ENCODE data around the gene UTRN.

UTRN gene

DNA sequence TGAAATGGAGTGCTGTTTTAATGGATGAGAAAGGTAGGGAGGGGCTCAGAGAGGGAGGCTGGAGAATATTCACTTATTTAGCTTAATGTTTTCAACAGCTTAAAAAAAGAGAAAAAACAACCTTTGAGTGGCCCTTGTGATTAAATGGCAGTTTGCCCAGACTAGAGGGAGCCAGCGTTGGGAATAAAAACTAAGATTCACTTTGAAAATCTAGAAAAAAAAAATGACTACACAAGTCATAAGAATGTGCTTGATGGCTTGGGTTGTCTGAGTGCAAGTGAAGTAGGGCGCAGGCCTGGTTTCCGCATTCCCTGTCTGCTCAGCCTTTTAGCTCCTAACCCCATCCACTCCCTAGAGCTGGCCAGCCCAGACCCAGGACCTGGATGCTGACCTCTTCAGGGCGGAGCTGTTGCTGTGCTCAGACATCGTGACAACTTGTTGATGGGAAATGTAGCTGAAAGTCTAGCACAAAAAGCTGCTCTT lies 28.9 kb downstream of the UTRN start:
- DNase-seq (ENCODE audit: low read depth) = peak; percentile 81

DNA sequence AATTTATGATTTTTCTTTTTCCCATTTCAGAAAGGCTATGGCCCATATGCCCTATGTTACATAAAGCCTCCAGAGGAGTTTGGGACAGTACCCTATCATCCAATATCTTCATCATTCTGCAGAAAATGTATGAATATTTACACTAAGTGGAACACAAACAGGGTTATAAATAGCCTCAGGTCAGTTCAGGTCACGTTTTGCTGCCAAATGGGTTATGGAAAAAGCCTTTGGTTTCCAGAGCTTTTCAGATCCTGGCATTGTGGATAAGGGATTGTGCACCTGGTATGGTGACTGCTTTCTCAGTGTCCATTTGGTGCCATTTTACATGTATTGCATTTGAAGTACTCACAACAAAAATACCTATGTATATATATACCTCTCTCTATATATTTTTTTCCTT lies 29.4 kb downstream of the UTRN start:
- DNase-seq (ENCODE audit: low read depth) = no peak

DNA sequence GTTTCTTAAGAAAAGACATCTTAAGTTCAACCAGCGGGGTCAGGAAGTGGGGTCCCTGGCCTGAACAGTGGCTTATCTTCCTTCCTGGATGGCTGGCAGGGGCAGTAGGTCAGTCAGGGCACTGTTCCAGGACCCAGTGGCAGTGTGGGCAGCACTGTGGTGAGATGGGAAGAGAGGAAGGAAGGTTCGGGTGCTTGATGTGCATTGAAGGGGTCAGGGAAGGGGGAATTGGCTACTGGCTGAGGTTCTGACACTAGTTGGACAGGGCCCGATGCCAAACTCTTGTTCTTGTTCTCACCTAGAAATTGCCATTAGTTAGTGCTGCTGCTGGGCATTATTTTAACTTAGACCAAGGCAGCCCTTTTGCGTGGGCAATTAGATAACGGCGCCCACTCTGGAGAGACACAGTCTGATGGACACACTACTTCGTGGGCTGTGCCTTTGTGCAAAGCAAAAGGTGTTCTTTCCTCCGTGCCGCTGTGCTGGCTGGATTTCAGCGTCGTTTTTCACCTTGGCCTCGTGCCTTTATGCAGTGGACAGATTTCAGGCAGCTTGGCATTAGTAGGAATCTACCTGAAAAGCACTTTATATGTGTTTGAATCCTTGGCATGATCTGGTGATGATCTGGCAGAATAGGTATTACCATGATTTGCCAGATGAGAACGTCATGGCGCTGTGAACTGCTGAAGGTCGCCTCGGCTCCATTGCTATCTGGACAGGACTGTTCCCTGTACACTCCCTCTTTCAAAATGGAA lies 30.3 kb downstream of the UTRN start:
- no peak for DNase-seq (ENCODE audit: low read depth)

DNA sequence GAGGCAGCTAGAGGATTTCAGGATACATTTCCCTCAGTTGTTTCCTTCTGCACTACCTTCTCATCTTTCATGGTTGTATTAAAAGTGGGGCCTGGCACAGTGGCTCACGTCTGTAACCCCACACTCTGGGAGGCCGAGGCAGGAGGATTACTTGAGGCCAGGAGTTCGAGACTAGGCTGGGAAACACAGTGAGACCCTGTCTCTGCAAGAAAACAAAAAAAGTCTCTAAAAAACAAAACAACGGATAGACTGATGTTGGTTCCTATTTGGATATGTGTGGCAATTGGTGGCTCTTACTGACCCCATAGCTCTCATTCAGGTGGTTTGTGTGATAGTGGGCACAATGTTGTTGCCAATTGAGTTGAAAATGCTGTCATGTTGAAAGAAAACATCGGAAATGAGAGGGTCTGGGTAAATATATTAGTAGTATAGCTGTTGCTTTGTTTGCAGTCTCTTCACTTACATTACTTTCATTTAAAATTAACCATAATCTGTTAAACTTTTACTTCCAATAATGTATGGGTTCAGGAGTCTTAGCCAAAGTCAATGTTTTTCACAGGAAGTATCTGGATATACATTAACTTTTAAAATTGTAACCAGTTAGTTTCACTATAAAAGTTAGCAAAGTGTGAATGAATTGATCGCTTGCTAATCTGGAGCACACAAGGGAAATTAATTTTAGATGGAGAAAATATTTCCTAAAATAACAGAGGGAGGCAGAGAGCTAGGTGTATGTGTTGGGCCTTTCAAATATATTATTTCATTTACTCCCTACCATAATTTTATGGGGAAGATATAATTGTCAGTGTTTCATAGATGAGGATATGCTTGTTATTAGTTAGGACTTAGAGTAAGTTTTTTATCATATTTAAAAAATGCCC lies 31.1 kb downstream of the UTRN start:
- DNase-seq (ENCODE audit: low read depth) = no peak

DNA sequence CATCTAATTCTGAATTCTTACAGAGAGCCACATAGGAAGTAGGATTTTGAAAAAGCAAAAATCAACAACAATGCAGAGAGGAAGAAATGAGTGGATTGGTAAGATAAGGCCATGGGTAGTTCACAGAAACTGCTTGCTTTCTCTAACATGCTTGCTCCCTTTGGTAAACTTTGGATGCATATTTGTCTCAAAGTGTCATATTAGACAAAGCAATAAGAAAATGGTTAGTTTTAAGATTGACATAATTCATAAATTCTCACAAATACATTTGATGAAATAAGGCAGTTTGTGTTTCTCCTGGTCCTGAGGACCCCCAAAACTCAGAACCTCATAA lies 31.7 kb downstream of the UTRN start:
- DNase-seq (ENCODE audit: low read depth) = no peak

DNA sequence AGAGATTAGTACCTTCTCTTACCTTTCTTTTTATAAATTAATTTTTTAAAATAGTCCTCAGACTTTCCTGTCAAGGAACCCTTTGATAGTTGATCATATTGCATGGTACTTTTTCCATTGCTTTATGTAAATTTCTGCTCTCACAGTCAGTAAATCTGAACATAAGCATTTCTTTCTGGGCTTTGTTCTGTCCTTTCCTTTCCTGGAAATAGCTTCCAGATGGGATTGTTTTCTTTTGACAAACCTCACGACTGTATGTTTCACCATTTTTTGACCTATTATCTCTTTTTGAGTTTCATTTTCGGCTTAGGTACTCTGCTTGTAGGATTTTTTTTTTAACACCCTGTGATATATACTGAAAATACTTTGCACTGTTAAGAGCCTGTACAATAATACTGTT lies 32.6 kb downstream of the UTRN start:
- DNase-seq (ENCODE audit: low read depth) = peak; percentile 37

DNA sequence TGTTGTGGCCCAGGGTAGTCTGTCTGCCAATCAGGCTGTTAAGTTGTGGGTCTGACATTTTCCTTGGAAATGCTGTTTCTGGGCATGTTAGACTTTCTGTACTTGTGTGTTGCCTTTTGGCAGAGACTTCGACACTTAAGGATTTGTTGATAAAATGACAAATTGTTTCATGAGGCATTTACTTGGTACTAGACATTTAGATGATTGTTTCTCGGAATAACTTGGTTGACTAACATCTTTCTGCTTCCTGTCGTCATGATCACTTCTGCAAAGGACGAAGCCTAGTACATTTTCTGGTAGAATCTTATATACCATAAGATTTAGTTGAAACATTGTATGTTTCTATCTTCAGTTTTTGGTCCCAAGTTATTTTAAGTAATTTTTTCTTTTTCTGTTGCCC lies 34.1 kb downstream of the UTRN start:
- DNase-seq (ENCODE audit: low read depth) = no peak

DNA sequence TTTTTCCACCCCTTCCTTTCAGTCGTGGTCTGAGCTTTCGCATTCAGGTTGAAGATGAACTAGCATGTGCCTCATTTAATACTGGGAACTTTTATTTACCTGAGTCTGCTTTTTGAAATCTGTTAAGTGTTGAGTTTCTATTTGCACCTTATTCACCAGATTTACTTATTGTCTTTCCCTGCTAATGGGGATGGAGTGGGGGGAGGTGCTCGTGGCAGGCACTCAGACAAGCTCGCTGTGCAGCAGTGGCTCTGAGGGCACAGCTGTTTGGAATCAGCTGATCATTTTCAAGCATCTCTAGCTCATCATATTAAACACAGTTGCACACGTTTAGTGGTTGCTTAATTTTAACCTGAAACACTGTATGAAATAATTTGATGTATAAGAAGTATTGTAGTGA lies 35.6 kb downstream of the UTRN start:
- no peak for DNase-seq (ENCODE audit: low read depth)

DNA sequence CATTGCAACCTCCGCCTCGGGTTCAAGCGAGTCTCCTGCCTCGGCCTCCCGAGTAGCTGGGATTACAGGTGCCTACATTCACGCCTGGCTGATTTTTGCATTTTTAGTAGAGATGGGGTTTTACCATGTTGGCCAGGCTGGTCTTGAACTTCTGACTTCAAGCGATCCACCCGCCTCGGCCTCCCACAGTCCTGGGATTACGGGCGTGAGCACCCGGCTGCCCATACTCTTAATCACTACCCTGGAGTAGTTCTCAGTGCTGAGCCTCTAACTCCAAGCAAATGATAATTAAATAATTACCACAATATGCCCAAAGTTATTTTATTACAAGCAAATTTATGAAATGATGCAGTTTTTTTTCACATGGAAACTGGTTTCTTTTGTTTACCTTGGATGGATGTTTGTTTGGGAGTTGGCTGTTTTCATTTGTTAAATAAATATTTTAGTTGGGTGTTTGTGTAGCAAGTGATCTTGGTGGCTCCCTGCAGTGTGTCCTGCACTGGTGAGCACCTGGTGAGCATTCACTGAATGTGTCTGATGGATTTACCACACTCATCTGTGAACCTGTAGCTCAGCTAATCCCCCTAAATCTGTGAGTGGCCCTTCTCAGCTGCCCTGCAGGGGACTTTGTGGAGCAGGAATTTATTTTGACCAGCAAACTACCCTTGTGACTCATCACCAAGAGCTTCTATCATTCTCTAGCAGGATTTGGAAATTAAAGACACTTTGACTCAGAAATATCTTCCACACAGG lies 36.9 kb downstream of the UTRN start:
- DNase-seq (ENCODE audit: low read depth) = peak; percentile 60

DNA sequence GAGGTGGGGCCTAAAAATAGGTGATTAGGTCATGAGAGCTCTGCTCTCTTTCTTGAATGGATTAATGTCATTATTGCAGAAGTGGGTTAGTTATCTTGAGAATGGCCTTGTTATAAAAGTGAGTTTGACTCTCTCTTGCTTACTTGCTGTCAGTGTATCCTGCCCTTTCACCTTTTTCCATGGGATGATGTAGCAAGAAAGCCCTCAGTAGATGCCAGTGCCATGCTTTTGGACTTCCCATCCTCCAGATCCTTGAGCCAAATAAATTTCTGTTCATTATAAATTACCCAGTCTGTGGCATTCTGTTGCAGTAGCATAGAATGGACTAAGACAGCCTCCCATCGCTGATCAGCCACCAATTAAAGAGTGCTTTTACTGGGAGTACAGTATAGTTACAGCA lies 40.1 kb downstream of the UTRN start:
- no peak for DNase-seq (ENCODE audit: low read depth)

DNA sequence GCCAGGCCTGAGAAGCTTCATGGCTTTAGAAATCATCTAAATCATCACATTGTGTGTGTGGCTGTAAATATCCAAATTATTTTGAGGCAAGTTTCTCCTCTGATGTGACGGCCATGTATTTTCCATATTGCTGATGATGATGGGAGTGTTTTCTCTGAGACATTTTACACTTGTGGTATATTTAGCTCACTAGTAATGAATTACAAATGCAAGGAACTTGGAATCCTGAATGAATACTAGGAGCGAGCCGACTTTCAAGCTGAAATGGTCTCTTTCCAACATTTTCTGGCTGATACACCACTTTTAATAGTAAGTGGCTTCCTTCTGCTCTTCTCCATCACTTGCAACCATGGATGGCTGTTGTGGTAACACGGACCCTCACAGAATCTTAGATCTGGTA lies 41.3 kb downstream of the UTRN start:
- no peak for DNase-seq (ENCODE audit: low read depth)

DNA sequence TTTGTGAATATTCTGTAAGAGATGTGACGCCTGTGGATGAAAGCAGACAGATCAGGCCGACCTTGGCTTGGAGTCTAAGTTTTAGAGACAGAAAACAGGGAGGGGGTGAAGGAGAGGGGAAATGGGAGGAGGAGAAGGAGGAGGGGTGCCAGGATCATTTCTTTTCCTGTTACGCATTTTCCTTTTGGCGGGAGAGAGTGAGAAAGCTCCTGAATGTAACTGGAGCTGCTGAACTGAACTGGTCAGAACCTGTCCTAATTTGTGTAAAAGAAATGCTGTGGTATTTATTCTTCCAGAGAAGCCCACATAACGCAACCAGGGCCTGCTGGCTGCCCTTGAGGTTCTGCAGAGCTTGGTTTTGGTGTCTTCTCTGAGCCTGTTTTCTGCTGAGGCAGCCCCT lies 41.9 kb downstream of the UTRN start:
- no peak for DNase-seq (ENCODE audit: low read depth)

DNA sequence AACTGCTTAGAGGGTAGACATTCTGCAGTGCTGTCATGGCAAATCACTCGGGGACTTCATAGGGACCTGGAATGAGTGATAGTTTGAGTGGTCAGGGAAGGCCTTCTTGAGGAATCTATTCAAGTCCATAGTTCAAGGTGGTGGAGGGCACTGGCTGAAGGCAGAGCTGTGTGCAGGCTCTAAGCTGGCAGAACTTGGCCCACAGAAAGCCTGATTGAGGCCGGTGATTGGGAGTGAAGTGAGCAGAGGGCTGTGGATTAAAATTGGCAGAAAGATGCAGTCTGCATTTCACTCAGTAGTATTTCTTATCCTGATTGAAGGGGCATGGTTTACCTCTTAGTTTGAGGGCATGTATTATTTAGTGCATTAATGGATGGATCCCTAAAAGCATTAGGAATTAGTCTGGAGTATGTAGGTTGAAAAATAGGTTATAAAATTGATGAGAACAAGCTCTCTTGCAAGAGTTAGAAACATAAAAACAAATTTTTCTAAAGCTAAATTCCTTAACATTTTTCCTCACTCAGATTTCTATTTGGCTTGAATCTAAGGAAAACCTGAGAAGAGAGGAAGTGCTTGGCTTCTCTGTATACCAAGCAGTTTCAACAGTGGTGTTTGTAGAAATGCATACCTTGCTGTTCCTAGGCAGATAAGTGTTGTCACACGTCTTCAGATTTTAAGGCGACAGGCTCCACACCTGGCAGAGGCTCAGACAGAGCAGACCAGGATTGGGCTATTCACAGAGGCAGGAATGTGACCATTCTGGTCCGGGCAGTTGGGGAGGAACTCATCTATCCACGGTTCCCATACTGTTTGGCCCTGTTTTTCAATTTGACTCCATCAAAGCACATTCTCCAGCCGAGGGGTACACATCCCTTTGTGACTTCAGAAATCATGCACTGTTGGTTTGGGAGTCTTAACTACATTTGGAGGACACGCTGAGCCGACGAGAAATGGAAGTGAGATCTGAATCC lies 45.2 kb downstream of the UTRN start:
- DNase-seq (ENCODE audit: low read depth) = no peak

DNA sequence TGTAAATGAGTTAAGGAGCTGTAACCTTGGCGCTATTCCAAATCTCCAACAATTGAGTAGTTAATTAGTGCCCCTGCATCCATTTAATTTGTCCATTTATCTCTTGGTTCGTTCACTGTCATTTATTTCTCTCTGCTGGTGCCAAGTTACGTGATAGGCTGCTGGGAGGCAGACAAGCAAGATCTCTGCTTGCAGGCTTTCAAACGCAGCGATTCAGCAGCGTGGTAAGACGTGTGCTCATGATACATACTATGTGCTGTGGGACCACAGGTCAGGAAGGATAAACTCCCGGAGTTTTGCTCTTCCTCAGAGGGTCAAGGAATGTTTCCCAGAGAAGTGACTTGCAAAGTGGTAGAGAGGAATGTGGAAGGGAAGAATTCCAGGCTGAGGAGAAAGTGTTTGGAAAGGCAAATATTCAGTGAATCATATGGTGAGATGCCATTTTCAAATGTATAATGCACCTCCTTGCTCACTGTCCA lies 46.4 kb downstream of the UTRN start:
- no peak for DNase-seq (ENCODE audit: low read depth)

DNA sequence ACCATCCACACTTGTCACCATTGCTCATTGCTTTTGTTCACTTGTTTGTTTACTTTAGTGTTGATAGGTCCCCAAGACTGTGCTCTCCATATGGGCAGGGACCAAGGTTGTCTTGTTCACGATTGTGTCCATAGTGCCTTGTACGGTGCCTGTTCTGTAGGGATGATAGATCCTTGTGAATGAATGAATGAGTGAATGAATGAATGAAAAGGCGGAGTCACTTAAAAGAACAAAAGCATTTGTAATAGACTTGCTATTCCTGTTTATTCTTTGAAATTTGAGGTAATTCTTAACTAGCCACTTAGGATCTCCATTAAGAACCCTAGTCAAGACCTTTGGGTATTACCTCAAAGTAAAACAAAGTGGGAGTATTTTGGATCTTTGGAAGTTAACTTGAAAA lies 47.0 kb downstream of the UTRN start:
- no peak for DNase-seq (ENCODE audit: low read depth)

DNA sequence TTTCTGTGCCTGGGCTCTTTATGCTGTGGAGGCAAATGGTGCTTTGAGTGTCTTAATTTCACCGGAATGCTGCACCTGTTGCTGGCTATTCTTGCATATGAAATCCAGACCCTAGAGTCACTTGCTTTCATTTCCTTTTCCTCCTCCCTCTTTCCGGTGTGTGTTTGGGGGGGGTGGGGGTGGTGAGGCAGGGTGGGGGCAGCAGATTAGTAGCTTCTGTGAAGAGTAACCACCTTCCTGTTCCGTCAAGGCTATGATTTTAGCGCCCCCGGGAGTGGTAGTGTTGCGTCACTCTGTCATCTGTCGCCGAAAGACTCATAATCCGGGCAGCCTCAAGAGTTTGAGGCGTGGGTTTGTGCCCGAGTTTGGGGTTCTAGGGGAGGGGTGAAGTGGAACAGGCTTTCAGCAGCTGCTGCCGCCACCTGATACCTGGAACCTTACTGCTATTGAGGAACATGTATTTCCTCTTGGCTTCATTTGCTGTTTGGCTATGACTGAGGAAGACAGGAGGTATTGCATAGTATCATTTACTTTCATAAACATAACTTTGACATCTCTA lies 49.1 kb downstream of the UTRN start:
- no peak for DNase-seq (ENCODE audit: low read depth)
